Epithelial cell of prostate (primary cell): ENCODE results near the gene PARVA.

ENCODE experiments used
- DNase-seq: peaks from one replicate; pipeline ENCODE4 v3.0.0-alpha.2; 2011; ENCODE audit warnings: low read depth, low spot score
- H3K27ac ChIP-seq: fragments of 450-650 bp; 2 replicates; pipeline ENCODE4 v1.5.1; 2017; ENCODE audit warnings: mild to moderate bottlenecking

Gene PARVA

DNA sequence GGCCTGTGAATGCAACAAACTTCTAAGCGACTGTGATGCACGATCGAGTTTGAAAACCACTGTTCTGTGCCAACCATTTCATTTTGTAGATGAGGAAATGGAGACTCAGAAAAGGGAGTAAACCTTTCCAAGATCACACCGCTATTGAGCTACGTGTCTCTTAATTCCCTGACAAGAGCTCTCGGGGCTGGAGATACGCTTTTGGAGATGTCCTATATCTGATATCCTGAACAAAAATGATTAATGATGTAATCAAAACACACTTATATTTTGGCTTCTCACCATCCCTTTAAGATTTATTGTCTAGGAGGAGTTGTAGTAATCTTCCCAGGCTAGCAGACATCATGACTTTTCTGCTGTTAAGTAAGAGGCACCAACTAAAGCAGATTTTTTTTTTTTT, 1.7 kb upstream of the PARVA start:
- no peak overlapping the region for H3K27ac ChIP-seq
- no peak for DNase-seq

DNA sequence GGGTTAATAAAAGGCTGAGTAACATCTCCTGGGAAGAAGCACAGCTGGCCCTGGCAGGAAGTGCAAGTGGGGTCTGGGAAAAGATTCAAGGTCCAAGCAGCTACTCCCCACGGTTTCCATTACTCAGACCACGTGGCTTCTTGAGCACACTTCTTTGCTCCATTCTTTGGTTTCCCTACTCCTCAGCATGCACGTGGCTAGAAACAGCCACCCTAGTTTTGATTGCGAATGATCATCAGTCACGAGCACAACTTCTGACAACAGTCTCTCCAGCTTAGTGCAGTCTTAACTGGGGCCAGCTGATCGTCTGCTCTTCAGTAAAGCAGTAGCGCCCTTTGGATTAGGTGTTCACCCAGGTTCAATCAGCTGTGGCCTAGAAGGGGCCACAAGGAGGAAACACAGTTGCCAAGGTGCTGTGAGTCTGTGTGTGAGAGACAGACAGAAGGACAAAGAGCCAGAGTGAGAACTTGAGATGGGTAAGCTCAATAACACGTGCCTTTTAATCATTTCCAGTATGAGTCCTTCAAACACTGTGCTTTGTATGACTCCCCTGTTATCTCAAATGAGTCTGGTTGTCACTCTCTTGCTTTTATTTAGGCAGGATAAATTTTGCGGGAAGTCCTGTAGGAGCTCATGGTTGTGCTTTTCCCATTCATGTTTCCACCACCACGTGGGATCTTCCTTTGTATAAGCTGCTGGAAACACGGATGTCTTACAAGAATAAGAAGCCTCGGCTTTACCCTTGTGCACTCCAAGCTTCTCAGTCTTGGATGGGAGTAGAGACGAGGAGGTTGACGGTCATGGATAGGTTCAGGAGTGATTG, 901 bp upstream of the PARVA start:
- DNase-seq: no peak
- H3K27ac ChIP-seq: peak overlapping the region; percentile 87

DNA sequence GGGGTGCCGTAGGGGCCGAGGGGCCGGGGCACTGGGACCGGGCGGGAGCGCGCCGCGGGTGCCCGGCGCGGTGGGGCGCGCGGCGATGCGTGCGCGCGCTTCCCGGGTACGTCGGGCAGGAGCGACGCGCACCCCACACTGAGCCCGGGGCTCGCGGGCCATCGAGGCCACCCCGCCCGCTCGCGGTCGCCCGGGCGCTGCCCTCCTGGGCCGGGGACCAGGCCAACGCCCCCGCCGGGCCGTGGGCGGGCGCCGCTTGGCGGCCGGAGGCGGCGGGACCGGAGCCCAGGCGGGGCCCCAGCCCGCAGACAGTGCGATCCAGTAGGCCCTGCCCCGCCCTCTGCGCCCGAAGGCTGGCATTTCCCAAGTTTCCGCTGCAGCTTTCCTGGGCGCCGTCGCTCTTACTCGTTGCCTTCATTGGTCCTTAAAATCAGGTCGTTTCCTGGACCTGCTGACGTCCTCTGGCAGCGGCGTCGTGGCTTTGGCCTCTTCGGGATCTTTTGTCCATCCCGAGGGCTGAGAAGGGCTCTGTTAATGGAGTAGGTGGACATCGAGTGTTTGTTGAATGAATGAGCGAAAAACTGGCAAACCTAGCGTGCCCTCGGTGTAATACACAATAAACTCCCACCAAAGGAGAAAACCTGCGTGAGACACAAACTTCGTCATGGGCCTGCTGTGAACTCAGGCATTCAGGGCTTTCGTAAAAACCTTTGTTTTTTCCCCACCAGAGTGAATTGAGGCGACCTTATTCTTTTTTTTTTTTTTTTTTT, 638 bp downstream of the PARVA start:
- H3K27ac ChIP-seq: peak overlapping the region; percentile 87
- DNase-seq: peak; percentile 24

DNA sequence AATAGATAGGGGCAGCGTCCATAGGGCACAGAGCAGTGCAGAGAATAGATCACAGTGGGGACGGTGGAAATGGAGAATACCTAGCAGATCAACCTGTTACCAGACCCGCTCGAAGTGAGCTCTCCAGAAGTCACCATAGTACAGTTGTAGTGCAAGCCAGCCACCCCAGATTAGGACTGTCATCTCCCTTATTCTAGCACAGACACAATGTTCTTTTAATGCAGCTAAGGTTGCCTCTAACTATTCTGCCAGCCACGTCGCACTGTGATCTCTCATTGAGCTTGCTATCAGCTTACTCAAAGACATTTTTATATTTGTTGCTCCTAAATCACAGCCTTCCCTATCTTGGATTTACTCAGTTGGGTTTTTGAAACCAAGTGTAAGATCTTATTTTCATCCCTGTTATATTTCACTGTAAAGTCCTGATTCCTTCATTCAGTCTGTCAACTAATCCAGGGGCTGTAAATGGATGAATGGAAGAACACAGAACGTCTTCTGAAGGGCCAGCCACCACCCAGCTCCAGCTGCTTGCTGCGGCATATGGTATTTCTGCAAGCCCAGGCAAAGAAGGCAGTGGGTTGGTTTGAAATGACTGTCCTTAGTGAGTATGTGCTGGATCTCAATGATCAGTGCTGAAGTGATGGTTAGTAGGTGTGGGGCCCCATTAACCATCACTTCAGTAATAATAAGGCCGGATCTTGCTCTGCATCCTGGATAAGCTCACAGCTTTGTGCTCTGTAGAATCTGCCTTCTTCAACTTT, 3.4 kb downstream of the PARVA start:
- H3K27ac ChIP-seq: peak overlapping the region; percentile 21
- DNase-seq: no peak

DNA sequence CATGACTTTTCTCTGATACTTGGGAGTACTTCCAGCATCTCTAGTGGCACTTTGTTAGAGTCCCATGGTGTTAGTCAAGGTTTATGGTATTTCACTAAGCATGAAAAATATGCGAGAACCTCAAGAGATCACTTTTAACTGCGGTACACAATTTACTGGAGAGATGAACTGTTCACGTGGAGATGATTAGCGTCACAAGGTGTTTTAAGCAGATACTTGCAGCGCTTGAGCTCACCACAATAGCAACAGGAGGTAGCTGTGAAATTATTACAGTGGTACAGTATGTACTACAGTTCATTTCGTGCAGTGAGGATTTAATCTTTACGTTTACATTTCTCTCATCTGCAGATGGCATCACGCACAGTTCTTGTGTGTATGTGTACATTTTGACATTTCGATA, 4.5 kb downstream of the PARVA start:
- no peak overlapping the region for H3K27ac ChIP-seq
- DNase-seq: no peak

DNA sequence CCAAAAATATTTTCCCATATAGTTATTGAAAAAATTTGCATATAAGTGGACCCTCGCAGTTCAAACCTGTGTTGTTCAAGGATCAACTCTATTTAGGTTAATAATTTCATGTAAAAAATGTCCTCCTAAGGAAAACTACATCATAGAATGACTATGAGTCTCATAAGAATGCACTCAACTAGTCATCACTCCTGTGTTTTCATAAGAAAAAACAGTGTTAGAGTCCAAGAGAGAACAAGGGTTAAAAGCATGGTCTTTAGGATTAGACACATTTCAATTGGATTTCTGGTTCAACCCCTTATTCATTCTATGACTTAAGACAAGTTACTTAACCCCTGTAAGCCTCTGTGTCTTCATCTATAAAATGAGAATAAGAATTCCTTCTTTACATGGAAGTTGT, 5.1 kb downstream of the PARVA start:
- no peak for DNase-seq
- H3K27ac ChIP-seq: no peak overlapping the region

DNA sequence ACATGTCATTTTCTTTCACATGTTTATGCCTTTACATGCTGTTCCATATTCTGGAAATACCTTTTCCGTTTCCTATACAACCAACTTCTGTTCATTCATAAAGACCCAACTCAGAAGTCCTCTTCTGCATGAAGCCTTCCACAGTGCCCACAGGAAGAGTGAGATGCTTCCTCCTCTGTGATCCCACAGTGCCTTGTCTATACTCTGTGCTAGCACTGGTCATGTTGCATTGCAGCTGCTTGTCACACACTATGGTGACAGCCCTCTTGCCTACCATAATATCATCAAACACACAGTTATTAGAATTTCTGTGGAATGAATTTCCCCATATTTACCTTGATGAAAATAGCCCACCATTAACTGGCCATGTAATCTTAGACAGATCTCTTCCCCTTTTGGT, 8.9 kb downstream of the PARVA start:
- no peak overlapping the region for H3K27ac ChIP-seq
- DNase-seq: no peak

DNA sequence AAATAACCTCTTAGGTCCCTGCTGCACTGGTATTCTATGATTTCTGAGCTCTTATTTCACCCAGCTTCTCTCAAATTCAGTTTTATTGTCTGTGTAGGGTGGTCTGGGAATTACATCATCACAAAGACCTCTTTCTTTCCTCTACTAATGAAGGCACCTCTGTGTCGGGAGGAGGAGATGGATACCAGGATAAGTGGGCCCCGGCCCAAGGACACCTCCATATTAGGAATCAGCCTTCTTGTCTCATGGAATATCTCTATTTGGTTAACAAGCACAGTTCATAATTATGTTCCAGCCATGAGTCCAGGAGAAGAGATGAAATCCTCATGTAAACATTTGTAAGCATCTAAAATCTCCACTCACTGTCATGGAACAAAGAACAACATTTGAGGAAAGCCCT, 9.4 kb downstream of the PARVA start:
- no peak overlapping the region for H3K27ac ChIP-seq
- DNase-seq: no peak

DNA sequence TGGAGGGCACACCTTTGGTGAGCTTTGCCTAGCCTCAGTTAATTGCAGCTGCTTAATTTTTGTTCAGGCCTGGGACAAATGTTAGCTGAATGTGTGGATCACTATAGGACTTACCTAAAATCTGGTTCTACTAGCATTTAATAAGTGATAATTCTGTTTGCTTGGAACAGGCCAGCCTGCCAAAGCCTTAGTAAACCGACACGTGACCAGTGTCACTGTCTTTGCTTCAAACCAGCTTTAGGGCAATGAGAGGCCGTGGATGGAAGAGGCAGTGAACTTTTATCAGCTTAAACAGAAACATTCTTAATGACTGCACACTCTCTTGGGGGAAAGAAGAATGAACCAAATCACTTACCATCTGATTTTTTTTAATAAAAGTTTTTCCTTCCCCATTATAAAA, 10.8 kb downstream of the PARVA start:
- H3K27ac ChIP-seq: no peak overlapping the region
- DNase-seq: no peak

DNA sequence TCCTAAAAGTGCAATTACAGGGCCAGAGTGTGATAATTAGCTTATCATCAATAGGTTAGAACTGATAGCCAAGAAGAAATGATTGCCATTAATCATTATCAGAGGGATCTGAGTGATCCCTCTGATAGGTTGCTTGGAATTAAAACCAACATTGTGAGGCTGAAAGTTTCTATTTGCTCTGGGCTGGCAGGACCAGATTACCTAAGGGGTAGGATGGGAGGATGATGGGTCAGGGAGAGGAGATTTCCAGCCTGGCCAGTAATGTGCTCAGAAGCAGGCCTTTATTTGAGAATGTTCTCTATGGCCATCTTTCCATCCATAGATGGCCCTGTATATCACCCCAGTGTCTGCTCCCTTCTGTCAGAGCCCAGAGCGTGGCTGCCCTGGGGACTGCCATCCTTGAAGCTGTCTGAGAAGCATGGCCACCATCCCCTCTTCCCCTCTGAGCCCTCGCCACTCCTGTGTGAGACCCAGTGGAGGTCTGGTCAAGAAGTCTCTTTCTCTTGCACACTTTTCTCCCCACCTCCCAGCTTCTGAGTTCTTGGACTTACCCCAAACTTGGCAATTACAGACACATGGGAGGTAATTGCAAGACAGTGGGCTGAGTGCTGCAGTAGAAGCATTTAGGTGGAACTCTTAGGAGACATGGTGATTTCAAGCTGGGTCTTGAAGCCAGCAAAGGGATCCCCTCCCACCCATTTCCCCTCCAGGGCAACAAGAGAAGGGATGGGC, 11.7 kb downstream of the PARVA start:
- peak overlapping the region; percentile 92 for H3K27ac ChIP-seq
- no peak for DNase-seq

DNA sequence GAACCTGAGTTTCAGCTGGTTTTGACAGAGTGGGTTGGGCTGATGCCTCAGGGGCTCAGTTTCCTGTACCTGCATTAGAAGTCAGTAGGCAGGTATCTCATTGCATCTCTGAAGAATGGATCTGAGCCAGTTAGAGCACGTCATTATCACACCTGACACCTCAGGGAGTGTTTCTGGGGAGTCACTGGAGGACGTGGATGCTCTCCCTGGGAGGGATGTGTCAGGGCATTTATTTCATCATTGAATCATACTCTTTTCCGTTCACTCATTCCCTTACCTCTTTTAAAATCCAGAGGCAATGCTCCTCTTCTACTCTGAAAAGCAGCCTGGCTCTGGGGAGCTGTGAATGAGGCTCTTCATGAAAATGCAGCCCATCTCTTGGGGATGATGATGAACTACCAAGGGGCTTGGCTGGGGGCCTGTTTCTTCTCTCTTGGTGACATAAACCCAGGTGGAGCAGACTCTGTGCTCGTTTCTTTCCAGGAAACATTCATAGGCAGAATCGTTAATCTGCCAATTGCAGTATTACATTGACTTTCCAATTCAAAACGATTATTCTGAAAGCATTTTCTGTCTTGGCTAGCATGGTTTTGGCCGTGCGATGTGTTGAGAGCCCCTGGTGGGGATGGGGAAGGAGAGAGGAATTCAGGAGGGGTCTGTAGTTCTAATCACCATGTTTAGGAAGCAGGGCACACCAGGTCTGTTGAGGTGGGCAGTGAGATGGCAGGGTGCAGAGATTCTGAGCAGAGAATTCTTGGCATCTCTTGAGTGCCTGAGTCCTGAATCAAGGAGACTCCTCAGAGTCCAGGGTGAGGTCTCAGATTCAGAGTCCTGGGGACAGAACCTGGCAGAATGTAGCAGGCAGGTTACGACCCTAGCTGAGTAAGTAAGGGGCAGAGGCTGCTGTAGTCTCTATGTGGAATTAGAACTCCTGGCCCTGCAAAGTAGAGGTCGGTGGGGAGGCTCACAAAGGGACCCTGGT, 12.6 kb downstream of the PARVA start:
- DNase-seq: peak; percentile 86
- peak overlapping the region; percentile 92 for H3K27ac ChIP-seq

DNA sequence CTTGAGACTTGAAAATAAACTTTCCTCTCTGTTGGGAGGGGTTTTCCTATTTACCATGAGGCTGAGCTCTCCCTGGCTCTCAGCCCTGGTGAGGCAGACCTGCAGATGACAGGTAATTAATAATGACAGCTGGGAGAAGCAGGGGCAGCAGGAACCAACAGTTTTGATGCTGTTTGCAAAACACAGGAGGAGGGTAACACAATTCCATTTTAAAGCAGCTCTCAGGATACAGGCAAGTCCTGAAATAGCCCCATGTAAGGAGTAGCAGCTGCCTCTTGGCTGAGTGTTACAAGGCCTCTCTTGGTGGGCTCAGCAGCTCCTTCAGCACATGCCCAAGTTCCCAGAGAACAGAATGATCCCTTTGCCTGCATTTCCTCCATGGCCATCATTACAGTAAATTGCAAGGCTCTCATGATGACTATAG, 13.3 kb downstream of the PARVA start:
- no peak for DNase-seq

DNA sequence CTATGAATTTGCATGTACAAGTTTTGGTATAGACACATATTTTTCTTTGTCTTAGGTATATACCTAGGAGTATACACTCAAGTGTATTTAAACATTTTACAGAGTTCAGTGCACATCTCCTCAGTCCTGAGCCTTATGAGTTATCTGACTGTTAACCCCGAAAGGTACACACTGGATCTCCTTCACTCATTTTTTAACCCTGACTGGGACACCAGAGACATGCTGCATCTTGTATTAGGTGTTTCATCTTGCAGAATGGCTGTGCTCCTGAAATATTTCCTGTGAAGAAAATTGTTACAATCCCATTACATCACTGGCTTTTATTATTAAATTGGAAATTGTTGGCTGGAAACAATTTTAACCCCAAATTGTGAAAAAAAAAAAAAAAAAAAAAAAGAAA, 15.3 kb downstream of the PARVA start:
- peak overlapping the region; percentile 85 for H3K27ac ChIP-seq
- DNase-seq: peak; percentile 41

More for the DNA sequence above, 13.3 kb downstream of the PARVA start:
- peak overlapping the region; percentile 92 for H3K27ac ChIP-seq

DNA sequence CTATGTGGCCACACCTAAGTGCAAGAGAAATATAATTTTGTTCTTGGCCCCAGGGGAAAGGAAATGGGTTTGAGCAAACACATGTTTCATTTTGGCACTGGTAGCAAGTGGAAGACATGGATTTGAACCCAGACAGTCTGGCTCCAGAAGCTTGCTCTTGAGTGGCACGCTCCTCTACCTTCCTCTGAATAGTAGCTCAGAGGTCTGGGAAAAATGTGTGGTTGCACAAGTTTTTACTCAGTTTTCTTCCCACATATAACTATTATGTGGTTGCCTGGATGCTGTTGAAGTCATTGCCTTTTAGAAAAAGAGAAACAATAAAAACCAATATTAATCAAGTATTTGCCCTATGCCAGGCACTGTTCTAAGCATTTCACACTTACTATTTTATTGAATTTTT, 16.3 kb downstream of the PARVA start:
- peak overlapping the region; percentile 85 for H3K27ac ChIP-seq

DNA sequence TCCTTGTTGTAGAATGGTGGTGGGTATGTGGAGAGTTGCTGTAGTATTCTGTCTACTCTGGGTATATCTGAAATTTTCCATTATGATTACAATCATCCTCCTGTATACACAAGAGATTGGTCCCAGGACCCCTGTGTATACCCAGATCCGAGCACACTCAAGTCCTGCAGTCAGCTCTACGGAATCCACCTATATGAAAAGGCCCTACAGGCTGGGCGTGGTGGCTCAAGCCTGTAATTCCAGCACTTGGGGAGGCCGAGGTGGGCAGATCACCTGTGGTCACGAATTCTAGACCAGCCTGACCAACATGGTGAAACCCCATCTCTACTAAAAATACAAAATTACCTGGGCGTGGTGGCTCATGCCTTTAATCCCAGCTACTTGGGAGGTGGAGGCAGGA, 17.2 kb downstream of the PARVA start:
- no peak overlapping the region for H3K27ac ChIP-seq
- no peak for DNase-seq

More for the DNA sequence above, 16.3 kb downstream of the PARVA start:
- DNase-seq: no peak

DNA sequence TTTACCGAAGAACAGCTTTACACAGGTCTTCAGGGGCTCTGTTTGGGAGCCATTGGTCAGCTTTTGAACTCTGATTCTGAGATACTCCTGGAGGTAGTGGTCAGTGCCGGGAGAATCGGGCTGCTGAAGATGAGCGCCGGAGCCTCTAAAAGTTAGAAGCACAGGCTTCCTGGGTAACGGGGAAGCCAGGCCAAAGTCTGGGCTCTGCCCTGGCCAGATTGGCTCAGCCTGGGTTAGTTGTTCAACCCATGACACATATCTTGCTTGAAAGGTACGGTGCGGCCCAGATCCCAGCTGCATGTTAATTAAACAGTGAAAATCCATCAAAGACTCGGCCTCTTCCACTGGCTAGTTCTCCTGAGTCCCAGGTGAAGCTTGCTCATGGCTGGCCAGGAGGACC, 18.0 kb downstream of the PARVA start:
- no peak overlapping the region for H3K27ac ChIP-seq
- DNase-seq: no peak

DNA sequence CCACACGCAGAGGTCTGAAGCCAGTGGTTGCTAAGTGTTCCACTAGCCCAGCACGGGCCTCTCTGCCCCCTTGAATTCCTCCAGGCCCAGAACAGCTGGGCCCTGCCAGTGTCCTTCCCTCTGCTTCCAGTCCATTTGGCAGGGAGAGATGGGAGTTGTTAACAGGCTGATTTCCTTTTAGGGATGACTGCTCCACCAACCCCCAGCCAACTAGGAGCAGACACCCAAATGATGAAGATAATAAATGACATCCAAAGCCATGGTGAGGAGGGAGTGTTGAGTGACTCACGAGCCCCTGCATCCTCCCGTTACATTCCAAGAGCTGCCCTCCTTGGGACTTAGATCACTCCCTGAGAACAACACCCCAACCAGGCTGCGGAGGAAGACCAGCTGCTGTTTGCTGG, 20.6 kb downstream of the PARVA start:
- H3K27ac ChIP-seq: no peak overlapping the region
- DNase-seq: no peak

DNA sequence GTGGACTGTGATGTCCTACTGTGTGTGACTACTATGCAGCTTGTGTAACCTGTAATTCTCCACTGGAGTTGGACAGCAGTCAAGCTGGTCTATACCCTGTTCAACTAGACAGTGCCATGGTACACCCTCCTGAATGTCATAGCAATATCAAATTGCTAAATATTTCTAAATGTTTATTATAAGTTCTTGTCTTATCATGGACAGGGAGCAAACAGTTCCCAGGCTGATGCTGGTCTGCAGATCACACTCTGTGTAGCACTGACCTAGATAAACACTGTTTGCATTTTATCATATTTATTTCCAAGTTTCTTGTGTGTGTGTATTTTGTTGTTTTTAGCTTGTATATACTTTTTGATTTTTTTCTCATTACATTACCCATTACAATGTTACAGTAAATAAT, 22.0 kb downstream of the PARVA start:
- DNase-seq: no peak
- H3K27ac ChIP-seq: no peak overlapping the region

DNA sequence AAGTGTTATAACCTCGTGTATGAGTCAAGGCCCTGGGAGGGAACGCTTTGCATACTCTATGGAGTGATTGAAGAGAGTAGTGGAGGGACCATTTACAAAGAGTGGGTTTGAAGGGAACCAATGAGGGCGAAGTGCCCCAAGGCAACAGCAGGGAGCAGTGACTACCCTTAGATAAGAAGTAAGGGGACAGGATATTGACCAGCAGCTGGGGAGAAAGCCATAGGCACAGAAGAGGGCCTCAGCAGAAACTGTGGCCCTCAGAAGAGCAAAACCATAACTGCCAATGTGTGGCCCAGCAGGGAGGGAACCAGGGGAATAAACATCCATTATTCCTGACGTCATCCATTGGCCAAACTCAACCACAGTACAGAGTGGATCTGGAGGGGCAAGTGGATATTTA, 24.7 kb downstream of the PARVA start:
- H3K27ac ChIP-seq: no peak overlapping the region
- no peak for DNase-seq
